ENCODE results near the gene STIM1.
A peak's percentile ranks its signal among the peaks of the same experiment; 100 is the strongest.

STIM1 gene

GRCh38 chr11:3837793-3838192, 17.7 kb upstream of the STIM1 start:
- Mint-ChIP-seq H3K27ac (no peak overlapping the region), H3K36me3 (ENCODE audit: low read depth) (peaks cover 5% of the 10 kb centered on the region), H3K9me3 (no peaks in the 10 kb centered on the region), H3K27me3 (ENCODE audit: low read depth) (no peaks in the 10 kb centered on the region), H3K4me1 (peaks cover 35% of the 10 kb centered on the region), H3K4me3 (peak overlapping the region in 1 of 3 experiments; percentile 3)
- no peak for TF ChIP-seq CTCF (IDR thresholded peaks at IDR 0.05; ENCODE audit: unreplicated experiment in 3 of 3)

GRCh38 chr11:3838504-3838903, 17.0 kb upstream of the STIM1 start:
- H3K4me3 Mint-ChIP-seq = peak overlapping the region; percentile 37 to 75 (median 69)
- H3K27ac Mint-ChIP-seq = no peak overlapping the region
- no peaks in the 10 kb centered on the region for H3K27me3 Mint-ChIP-seq (ENCODE audit: low read depth)
- H3K36me3 Mint-ChIP-seq (ENCODE audit: low read depth) = peaks cover 5% of the 10 kb centered on the region
- no peak for TF ChIP-seq CTCF (IDR thresholded peaks at IDR 0.05; ENCODE audit: unreplicated experiment in 3 of 3)
- H3K9me3 Mint-ChIP-seq = no peaks in the 10 kb centered on the region
- peaks cover 35% of the 10 kb centered on the region for H3K4me1 Mint-ChIP-seq

GRCh38 chr11:3840004-3840869, 15.2 kb upstream of the STIM1 start:
- no peaks in the 10 kb centered on the region for H3K27me3 Mint-ChIP-seq (ENCODE audit: low read depth)
- peak overlapping the region; percentile 65 to 85 (median 80) for H3K27ac Mint-ChIP-seq
- H3K36me3 Mint-ChIP-seq (ENCODE audit: low read depth) = peaks cover 1% of the 10 kb centered on the region
- no peaks in the 10 kb centered on the region for H3K9me3 Mint-ChIP-seq
- TF ChIP-seq CTCF (IDR thresholded peaks at IDR 0.05; ENCODE audit: unreplicated experiment in 3 of 3) = no peak
- peaks cover 30% of the 10 kb centered on the region for H3K4me1 Mint-ChIP-seq
- H3K4me3 Mint-ChIP-seq = peak overlapping the region; percentile 82 to 93 (median 87)

GRCh38 chr11:3840870-3841425, 14.5 kb upstream of the STIM1 start, which contains the start of gene RHOG:
Gene RHOG, minus strand, starts transcription at chr11:3840959. Its CDS starts 12,821 bp downstream, at chr11:3828138.
- no peaks in the 10 kb centered on the region for H3K27me3 Mint-ChIP-seq (ENCODE audit: low read depth)
- H3K36me3 Mint-ChIP-seq (ENCODE audit: low read depth) = no peaks in the 10 kb centered on the region
- H3K4me3 Mint-ChIP-seq = peak within 1 kb of the TSS; percentile 87 to 93 (median 89)
- H3K27ac Mint-ChIP-seq = peak within 1 kb of the TSS; percentile 65 to 95 (median 84)
- peaks cover 24% of the 10 kb centered on the region for H3K4me1 Mint-ChIP-seq
- H3K9me3 Mint-ChIP-seq = no peaks in the 10 kb centered on the region
- TF ChIP-seq CTCF (IDR thresholded peaks at IDR 0.05; ENCODE audit: unreplicated experiment in 3 of 3) = no peak

GRCh38 chr11:3841426-3842350, 13.8 kb upstream of the STIM1 start:
- TF ChIP-seq CTCF (IDR thresholded peaks at IDR 0.05; ENCODE audit: unreplicated experiment in 3 of 3) = peak; percentile 77 to 91 (median 80)
- Mint-ChIP-seq H3K4me3 (peak overlapping the region; percentile 86 to 89 (median 87)), H3K36me3 (ENCODE audit: low read depth) (no peaks in the 10 kb centered on the region), H3K27ac (peak overlapping the region; percentile 51 to 95 (median 84)), H3K9me3 (no peaks in the 10 kb centered on the region), H3K27me3 (ENCODE audit: low read depth) (no peaks in the 10 kb centered on the region), H3K4me1 (peaks cover 24% of the 10 kb centered on the region)

Measured in nephron (organoid).